Left lung (tissue), 10 donors: ENCODE measurements around the gene RIMS4. TPM values are rescaled to one million over a fixed set of nuclear protein-coding genes. Genes with fewer than 3 reads are reported as not detected.
"Not testable (repeated sequence)": the region's sequence is repeated elsewhere in the genome, so short reads cannot be mapped to it uniquely, and the experiment has no call there.

Source experiments
- ATAC-seq: fragments of 200-7000 bp; cut with Tn5 transposase; one replicate; pipeline ENCODE4 v1.9.1; 2020; ENCODE audit warnings: moderate library complexity
- DNase-seq, 4 donors: peaks; one replicate each; pipeline ENCODE4 v3.0.0-alpha.2; 2013 to 2020
- H3K27ac ChIP-seq, 2 donors: fragments of 200-600 bp; sonication (generic) in 1 of 2; one replicate each; pipeline versions ENCODE4 v1.5.0 to v1.8.0; 2020 to 2021
- H3K27me3 ChIP-seq, 2 donors: fragments of 200-600 bp; sonication (generic) in 1 of 2; one replicate each; pipeline versions ENCODE4 v1.5.0 to v1.8.0; 2020 to 2021
- H3K36me3 ChIP-seq, 2 donors: fragments of 200-600 bp; sonication (generic) in 1 of 2; one replicate each; pipeline versions ENCODE4 v1.5.0 to v1.8.0; 2020 to 2021
- H3K4me1 ChIP-seq, 2 donors: fragments of 200-600 bp; one replicate each; pipeline ENCODE4 v1.8.0; 2021
- H3K4me3 ChIP-seq, 2 donors: fragments of 200-600 bp; sonication (generic) in 1 of 2; one replicate each; pipeline versions ENCODE4 v1.5.0 to v1.8.0; 2020 to 2021; ENCODE audit warnings: mild to moderate bottlenecking in 1 of 2
- H3K9me3 ChIP-seq, 2 donors: fragments of 200-600 bp; sonication (generic) in 1 of 2; one replicate each; pipeline versions ENCODE4 v1.5.0 to v1.8.0; 2020 to 2021
- intact Hi-C, 2 donors: fragments of 100-400 bp; cut with DNase I; formaldehyde crosslinking; loops; one replicate each; pipeline versions ENCODE4 v1.11.2 to v1.14.2; 2022
- polyA plus RNA-seq, 6 donors: library from polyadenylated mRNA; unstranded; fragments of 120-200 nt; gene quantifications; one replicate each; pipeline ENCODE4 v1.2.1, GENCODE V29; 2013; ENCODE audit not compliant: insufficient read length in 6 of 6
- total RNA-seq, 2 donors: library from RNA; stranded (reverse); fragmentation: NEBNext Ultra II Directional; extraction: Animal tissue kit (Norgen Biotek cat#: 25700); gene quantifications; one replicate each; pipeline ENCODE4 v1.2.1, GENCODE V29; 2021
- TF ChIP-seq, protein P1 (sequence below), 2 donors: fragments of 200-600 bp; sonication (generic) in 1 of 2; IDR thresholded peaks; one replicate each; pipeline versions ENCODE4 v1.5.0 to v1.8.0; 2021; ENCODE audit warnings: antibody characterized with exemption in 2 of 2
- donor health status: DM: no; HTN: yes; CAD: no.
- donor health status: DM: no; HTN: no; CAD: no.

RIMS4 gene
- total and polyA plus RNA-seq, 8 donors: 0.47 to 6.3 (median 4.1) TPM

DNA sequence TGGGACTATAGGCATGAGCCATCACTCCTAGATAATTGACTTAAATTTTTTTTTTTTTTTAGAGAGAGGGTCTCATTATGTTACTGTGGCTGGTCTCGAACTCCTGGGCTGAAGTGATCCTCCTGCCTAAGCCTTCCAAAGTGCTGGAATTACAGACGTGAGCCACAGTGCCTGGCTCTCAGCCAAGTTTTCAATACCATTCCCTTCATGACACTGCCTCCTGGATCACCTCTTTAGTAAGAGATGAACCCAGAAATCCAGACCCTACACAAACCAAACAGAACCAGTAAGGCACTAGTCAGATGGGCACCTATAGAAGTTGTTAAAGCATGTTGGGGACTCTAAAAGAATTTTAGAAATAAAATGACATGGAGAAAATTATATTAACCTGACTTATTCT, 18.3 kb upstream of the RIMS4 start:
- Histone ChIP-seq H3K27me3 (peaks cover 0 to 23% of the 10 kb centered on the region in 2 donors), H3K4me3 (no peak overlapping the region), H3K36me3 (no peaks in the 10 kb centered on the region), H3K4me1 (no peaks in the 10 kb centered on the region), H3K9me3 (no peaks in the 10 kb centered on the region), H3K27ac (no peak overlapping the region)
- intact Hi-C loops: no loop called here
- DNase-seq: no peak
- ATAC-seq: no peak
- TF ChIP-seq, protein P1, sequence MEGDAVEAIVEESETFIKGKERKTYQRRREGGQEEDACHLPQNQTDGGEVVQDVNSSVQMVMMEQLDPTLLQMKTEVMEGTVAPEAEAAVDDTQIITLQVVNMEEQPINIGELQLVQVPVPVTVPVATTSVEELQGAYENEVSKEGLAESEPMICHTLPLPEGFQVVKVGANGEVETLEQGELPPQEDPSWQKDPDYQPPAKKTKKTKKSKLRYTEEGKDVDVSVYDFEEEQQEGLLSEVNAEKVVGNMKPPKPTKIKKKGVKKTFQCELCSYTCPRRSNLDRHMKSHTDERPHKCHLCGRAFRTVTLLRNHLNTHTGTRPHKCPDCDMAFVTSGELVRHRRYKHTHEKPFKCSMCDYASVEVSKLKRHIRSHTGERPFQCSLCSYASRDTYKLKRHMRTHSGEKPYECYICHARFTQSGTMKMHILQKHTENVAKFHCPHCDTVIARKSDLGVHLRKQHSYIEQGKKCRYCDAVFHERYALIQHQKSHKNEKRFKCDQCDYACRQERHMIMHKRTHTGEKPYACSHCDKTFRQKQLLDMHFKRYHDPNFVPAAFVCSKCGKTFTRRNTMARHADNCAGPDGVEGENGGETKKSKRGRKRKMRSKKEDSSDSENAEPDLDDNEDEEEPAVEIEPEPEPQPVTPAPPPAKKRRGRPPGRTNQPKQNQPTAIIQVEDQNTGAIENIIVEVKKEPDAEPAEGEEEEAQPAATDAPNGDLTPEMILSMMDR (IDR thresholded peaks at IDR 0.05): no peak

DNA sequence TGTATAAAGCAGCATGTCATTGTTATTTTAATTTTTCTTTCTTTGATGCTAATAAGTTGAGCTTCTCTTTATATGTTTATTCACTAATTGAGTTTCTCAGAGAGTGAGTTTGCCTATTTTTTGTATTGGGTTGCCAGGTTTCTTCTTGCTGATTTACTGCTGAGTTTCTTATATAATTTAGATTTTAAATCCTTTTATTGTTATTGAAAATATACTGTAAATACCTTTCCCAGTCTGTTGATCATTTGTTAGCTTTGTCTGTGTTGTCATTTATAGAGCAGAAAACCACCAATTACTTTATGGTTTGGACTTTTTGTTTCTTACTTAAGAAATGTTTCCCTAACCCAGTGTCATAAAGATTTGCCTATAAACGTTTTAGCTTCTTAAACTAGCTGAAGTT, 17.1 kb upstream of the RIMS4 start:
- intact Hi-C loops: no loop called here
- Histone ChIP-seq H3K4me1 (no peaks in the 10 kb centered on the region), H3K4me3 (no peak overlapping the region), H3K9me3 (no peaks in the 10 kb centered on the region), H3K36me3 (no peaks in the 10 kb centered on the region), H3K27ac (no peak overlapping the region), H3K27me3 (peaks cover 0 to 22% of the 10 kb centered on the region in 2 donors)
- DNase-seq (no peak), ATAC-seq (no peak)
- TF ChIP-seq, protein P1 (IDR thresholded peaks at IDR 0.05): no peak

DNA sequence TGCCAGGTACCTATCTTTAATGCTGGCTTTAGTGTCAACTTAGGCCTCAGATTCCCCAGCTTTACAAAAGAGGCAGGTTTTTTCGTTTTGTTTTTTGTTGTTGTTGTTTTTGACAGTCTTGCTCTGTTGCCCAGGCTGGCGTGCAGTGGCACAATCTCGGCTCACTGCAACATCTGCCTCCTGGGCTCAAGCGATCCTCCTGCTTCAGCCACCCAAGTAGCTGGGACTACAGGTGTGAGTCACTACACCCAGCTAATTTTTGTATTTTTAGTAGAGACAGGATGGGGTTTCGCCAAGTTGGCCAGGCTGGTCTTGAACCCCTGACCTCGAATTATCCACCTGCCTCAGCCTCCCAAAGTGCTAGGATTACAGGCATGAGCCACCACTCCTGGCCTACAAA, 11.2 kb upstream of the RIMS4 start:
- DNase-seq, H3K27ac ChIP-seq, H3K36me3 ChIP-seq, H3K4me1 ChIP-seq, H3K4me3 ChIP-seq, H3K9me3 ChIP-seq, ATAC-seq, intact Hi-C loops, H3K27me3 ChIP-seq: not testable (repeated sequence)

DNA sequence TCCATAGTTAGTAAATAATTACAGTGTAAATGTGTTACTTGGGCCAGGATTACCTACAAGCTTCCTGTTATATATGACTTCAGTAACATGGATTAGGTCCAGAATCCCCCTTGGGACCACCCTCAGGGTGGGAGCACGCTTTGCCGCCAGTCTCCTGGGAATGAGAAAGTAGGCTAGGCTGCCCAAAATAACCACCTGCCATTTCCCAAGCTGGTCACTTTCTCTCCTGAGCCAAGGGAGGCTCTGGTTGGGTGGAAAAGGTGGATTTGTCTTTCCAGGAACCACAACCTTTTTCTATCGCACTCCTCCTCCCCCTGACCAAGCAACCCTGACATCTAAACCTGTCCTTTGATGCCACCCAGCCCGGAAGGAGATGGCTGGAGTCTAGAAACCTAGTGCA, 9.6 kb upstream of the RIMS4 start:
- Histone ChIP-seq H3K27me3 (peaks cover 0 to 9% of the 10 kb centered on the region in 2 donors), H3K27ac (no peak overlapping the region), H3K36me3 (no peaks in the 10 kb centered on the region), H3K4me1 (no peaks in the 10 kb centered on the region), H3K9me3 (no peaks in the 10 kb centered on the region), H3K4me3 (no peak overlapping the region)
- no peak for DNase-seq
- intact Hi-C loops: no loop called here
- no peak for ATAC-seq
- TF ChIP-seq, protein P1 (IDR thresholded peaks at IDR 0.05): no peak

DNA sequence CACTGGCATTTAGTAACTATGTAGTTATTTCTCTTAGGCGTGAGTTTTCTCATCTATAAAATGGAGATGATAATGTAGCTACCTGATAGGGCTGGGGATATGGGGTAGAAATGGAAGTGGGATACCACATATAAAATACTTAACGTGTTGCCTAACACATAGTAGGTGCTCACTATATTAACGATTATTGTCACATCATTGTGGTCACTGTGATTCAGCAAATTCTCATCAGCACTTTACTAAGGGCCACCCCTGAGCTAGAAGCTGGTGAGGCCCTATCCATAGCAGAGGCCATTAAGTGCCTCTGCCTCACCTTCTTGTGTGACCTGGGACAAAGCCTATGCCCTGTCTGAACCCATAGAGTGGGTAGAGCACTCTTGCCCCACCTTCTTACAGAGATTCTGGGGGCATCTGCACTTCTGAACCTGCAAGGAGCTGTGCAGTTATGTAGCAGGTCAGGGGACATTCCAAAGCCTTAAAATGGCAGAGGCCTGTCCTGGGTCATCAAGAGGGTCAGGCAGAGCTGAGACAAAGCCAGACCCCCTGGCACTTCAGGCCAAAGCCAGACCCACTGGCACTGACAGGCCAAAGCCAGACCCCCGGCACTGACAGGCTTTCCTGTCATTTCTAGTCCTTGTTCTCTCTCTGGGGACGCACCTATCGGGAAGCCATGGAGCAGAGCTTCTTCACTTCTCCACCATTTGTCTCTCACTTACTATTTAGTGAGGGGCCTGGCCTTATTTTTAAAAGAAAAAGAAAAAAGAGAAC, 7.0 kb upstream of the RIMS4 start:
- DNase-seq (no peak), ATAC-seq (no peak)
- TF ChIP-seq, protein P1 (IDR thresholded peaks at IDR 0.05): no peak
- Histone ChIP-seq H3K27ac (no peak overlapping the region), H3K4me1 (no peaks in the 10 kb centered on the region), H3K27me3 (peaks cover 1 to 17% of the 10 kb centered on the region in 2 donors), H3K9me3 (no peaks in the 10 kb centered on the region), H3K36me3 (no peaks in the 10 kb centered on the region), H3K4me3 (no peak overlapping the region)
- intact Hi-C loops: no loop called here

DNA sequence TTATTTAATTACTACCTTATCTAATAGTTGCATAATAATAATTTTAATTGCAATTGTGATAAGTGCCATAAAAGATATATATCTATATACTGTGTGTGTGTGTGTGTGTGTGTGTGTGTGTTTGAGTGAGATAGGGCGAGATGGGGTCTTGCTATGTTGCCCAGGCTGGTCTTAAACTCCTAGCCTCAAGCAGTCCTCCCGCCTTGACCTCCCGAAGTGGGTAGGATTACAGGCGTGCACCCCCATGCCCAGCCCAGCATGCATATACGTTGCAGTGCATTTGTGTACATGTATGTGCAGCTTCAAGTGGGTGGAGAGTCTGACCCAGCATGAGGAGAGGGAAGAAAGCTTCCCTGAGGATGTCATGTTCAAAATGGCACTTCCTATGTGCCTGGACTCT, 4.6 kb upstream of the RIMS4 start:
- H3K27me3 ChIP-seq: peaks cover 16 to 38% of the 10 kb centered on the region in 2 donors
- intact Hi-C loops: no loop called here
- no peak for DNase-seq
- TF ChIP-seq, protein P1 (IDR thresholded peaks at IDR 0.05): no peak
- H3K4me3 ChIP-seq: no peak overlapping the region
- H3K4me1 ChIP-seq: no peaks in the 10 kb centered on the region
- ATAC-seq: no peak
- H3K9me3 ChIP-seq: peaks cover 0 to 4% of the 10 kb centered on the region in 2 donors
- H3K36me3 ChIP-seq: no peaks in the 10 kb centered on the region
- no peak overlapping the region for H3K27ac ChIP-seq
